ENCODE results near the gene PEX11A. TPM values are rescaled to one million over a fixed set of nuclear protein-coding genes. Genes with fewer than 3 reads are reported as not detected.

PEX11A gene
- total RNA-seq, 1 experiment from 2014 or later: 1.3 TPM

GRCh38 chr15:89671687-89672086 lies 18.9 kb downstream of the PEX11A start:
- Histone ChIP-seq H2BK5ac (ENCODE audit: insufficient read length, low read length) (no peak overlapping the region), H3K23me2 (ENCODE audit: insufficient read length, low read depth, low read length, poor library complexity, severe bottlenecking) (no peaks in the 10 kb centered on the region), H4K8ac (replicated peaks; ENCODE audit: insufficient read length, low read depth, low read length) (no peak overlapping the region), H2BK120ac (ENCODE audit: low read depth, low read length, poor library complexity, severe bottlenecking) (no peak overlapping the region), H2BK20ac (ENCODE audit: low read depth, low read length, poor library complexity, severe bottlenecking) (no peak overlapping the region), H3K9me3 (ENCODE audit: control insufficient read depth, low read depth, low read length) (no peaks in the 10 kb centered on the region), H3K4me1 (ENCODE audit: insufficient read depth, low read length) (no peaks in the 10 kb centered on the region), H3T11ph (ENCODE audit: low read length) (no peak overlapping the region), H3K23ac (ENCODE audit: insufficient read length, low read depth, low read length) (no peak overlapping the region), H3K27ac (ENCODE audit: insufficient read length, low read depth, low read length) (no peak overlapping the region), H3K9ac (ENCODE audit: extremely low read depth, insufficient read length, low read length) (no peak overlapping the region), H3K4ac (ENCODE audit: low read depth, low read length) (no peak overlapping the region), H4K20me1 (ENCODE audit: control insufficient read depth, insufficient read depth, insufficient read length) (no peaks in the 10 kb centered on the region), H3K56ac (ENCODE audit: insufficient read length, low read depth, low read length) (no peak overlapping the region), H3K27me3 (ENCODE audit: insufficient read depth, low read length) (no peaks in the 10 kb centered on the region), H2AFZ (ENCODE audit: low read length) (no peak overlapping the region), H4K91ac (ENCODE audit: insufficient read length, low read depth, low read length) (no peak overlapping the region), H4K5ac (ENCODE audit: insufficient read length, low read depth, low read length) (no peak overlapping the region), H2BK12ac (ENCODE audit: insufficient read length, low read depth, low read length) (no peak overlapping the region), H3K14ac (ENCODE audit: insufficient read depth, low read length) (no peak overlapping the region), H3K4me2 (ENCODE audit: insufficient read depth, insufficient read length, low read length) (no peak overlapping the region), H2BK15ac (ENCODE audit: low read depth, low read length) (no peak overlapping the region), H3K18ac (ENCODE audit: insufficient read length, low read depth, low read length) (no peak overlapping the region), H3K79me2 (ENCODE audit: insufficient read depth, low read length) (no peaks in the 10 kb centered on the region), H3K79me1 (ENCODE audit: insufficient read depth, low read depth, low read length, poor library complexity, severe bottlenecking) (no peaks in the 10 kb centered on the region), H2AK5ac (ENCODE audit: insufficient read length, low read length) (no peak overlapping the region)
- TF ChIP-seq CTCF (conservative IDR thresholded peaks at IDR 0.05): no peak
- no peak overlapping the region; a peak in 1 of 7 replicates for H3K27ac Mint-ChIP-seq
- no peak for DNase-seq
- peaks cover 4 to 8% of the 10 kb centered on the region in 2 experiments; a peak in 3 of 4 replicates for H3K4me1 Mint-ChIP-seq
- no CpG with 5 or more reads among the region's 4 CpGs for WGBS (ENCODE audit: extremely low coverage, insufficient read length, low lambda C conversion rate)
- no peaks in the 10 kb centered on the region for H3K9me3 Mint-ChIP-seq
- no peak overlapping the region for H3K4me3 Mint-ChIP-seq
- H3K36me3 Mint-ChIP-seq (ENCODE audit: insufficient read depth in 1 of 3, low read depth in 3 of 3): no peaks in the 10 kb centered on the region; a peak in 1 of 7 replicates
- H3K27me3 Mint-ChIP-seq (ENCODE audit: low read depth): peaks cover 25% of the 10 kb centered on the region

All from H9 (cell line).